Keratinocyte (primary cell): ENCODE data around the gene MAP3K8. TPM values are rescaled to one million over a fixed set of nuclear protein-coding genes. Genes with fewer than 3 reads are reported as not detected.

Source experiments
- DNase-seq: peaks from one replicate; pipeline ENCODE4 v3.0.0-alpha.2; 2011; ENCODE audit warnings: low read depth, missing footprints, low spot score
- FAIRE-seq: peaks from 2 replicates; lab custom pipeline; 2011; peaks lifted over from hg19 to GRCh38; lab: Jason Lieb, UNC
- H2AFZ ChIP-seq: 2 replicates; pipeline ENCODE4 v1.6.0; 2012; ENCODE audit warnings: low read length, control low read depth, inconsistent platforms; ENCODE audit not compliant: control insufficient read depth
- H3K27ac ChIP-seq: 2 replicates; pipeline ENCODE4 v1.5.1; 2011; ENCODE audit warnings: low read length; ENCODE audit not compliant: control insufficient read depth, insufficient read depth
- H3K27me3 ChIP-seq: 3 replicates; pipeline ENCODE4 v1.6.0; 2011; ENCODE audit warnings: low read length; ENCODE audit not compliant: control insufficient read depth, insufficient read depth; ENCODE audit errors: extremely low read depth
- H3K36me3 ChIP-seq, 2 experiments: 2 replicates in 1 of 2; 3 replicates in 1 of 2; pipeline ENCODE4 v1.5.1; 2011; ENCODE audit warnings: low read length in 2 of 2, mild to moderate bottlenecking in 1 of 2; ENCODE audit not compliant: control insufficient read depth in 2 of 2, insufficient read depth in 2 of 2; ENCODE audit errors: extremely low read depth in 1 of 2
- H3K4me1 ChIP-seq: 3 replicates; pipeline ENCODE4 v1.5.1; 2011; ENCODE audit warnings: low read length; ENCODE audit not compliant: control insufficient read depth, insufficient read depth; ENCODE audit errors: extremely low read depth
- H3K4me2 ChIP-seq: 3 replicates; pipeline ENCODE4 v1.6.0; 2011; ENCODE audit warnings: low read depth, low read length; ENCODE audit not compliant: control insufficient read depth, insufficient read depth; ENCODE audit errors: extremely low read depth
- H3K4me3 ChIP-seq, 3 experiments: fragments of 200-600 bp in 1 of 3; sonication (generic) in 1 of 3; 2 replicates in 2 of 3; 3 replicates in 1 of 3; pipeline ENCODE4 v1.5.1; 2011 to 2016; ENCODE audit warnings: low read length in 3 of 3, mild to moderate bottlenecking in 3 of 3, control low read depth in 2 of 3, inconsistent platforms in 1 of 3, low read depth in 1 of 3, mixed read lengths in 1 of 3, mixed run types in 1 of 3, moderate library complexity in 1 of 3; ENCODE audit not compliant: control insufficient read depth in 2 of 3, insufficient read depth in 2 of 3; ENCODE audit errors: extremely low read depth in 1 of 3
- H3K79me2 ChIP-seq: 2 replicates; pipeline ENCODE4 v1.6.0; 2012; ENCODE audit warnings: low read length; ENCODE audit not compliant: control insufficient read depth, insufficient read depth
- H3K9ac ChIP-seq: 3 replicates; pipeline ENCODE4 v1.6.0; 2011; ENCODE audit warnings: low read length; ENCODE audit not compliant: control insufficient read depth, insufficient read depth; ENCODE audit errors: extremely low read depth
- H3K9me1 ChIP-seq: 3 replicates; pipeline ENCODE4 v1.6.0; 2011; ENCODE audit warnings: low read length; ENCODE audit not compliant: control insufficient read depth, insufficient read depth; ENCODE audit errors: extremely low read depth
- H3K9me3 ChIP-seq: 2 replicates; pipeline ENCODE4 v1.5.1; 2012; ENCODE audit warnings: low read depth, low read length; ENCODE audit not compliant: control insufficient read depth
- H4K20me1 ChIP-seq: 3 replicates; pipeline ENCODE4 v1.6.0; 2011; ENCODE audit warnings: low read length; ENCODE audit not compliant: control insufficient read depth, insufficient read depth; ENCODE audit errors: extremely low read depth
- CTCF ChIP-seq, 3 experiments: IDR thresholded peaks in 1 of 3; conservative IDR thresholded peaks in 1 of 3; optimal IDR thresholded peaks in 1 of 3; 2 replicates in 2 of 3; 3 replicates in 1 of 3; pipeline versions ENCODE3 to v1.5.1; 2011; ENCODE audit warnings: low read length in 3 of 3, mild to moderate bottlenecking in 3 of 3, moderate library complexity in 2 of 3, control low read depth in 1 of 3, inconsistent platforms in 1 of 3; ENCODE audit not compliant: insufficient read depth in 2 of 3; ENCODE audit errors: extremely low read depth in 1 of 3
- EZH2 ChIP-seq: IDR thresholded peaks from one replicate; pipeline ENCODE4 v1.6.1; 2012; ENCODE audit warnings: inconsistent platforms, mild to moderate bottlenecking, low read length, moderate library complexity
- dilution Hi-C: fragments of 300-500 bp; cut with MboI; formaldehyde crosslinking; loops from one replicate; pipeline ENCODE4 v1.7.0; 2020; ENCODE audit warnings: low sequenced_read_pairs; ENCODE audit not compliant: extremely low pct_ligation_motif_present
- polyA plus RNA-seq, 5 experiments: library from polyadenylated mRNA; depleted of rRNA in 3 of 5; stranded (reverse) in 3 of 5; stranded (forward) in 1 of 5; unstranded in 1 of 5; fragments of >200 nt; gene quantifications; 1 replicate in 1 of 5; 2 replicates in 3 of 5; 3 replicates in 1 of 5; pipeline versions ENCODE4 v1.2.1 to v1.2.3, GENCODE V29; 2011 to 2012; ENCODE audit warnings: missing spikeins in 2 of 5, low read depth in 1 of 5, low replicate concordance in 1 of 5

Gene MAP3K8
- polyA plus RNA-seq, 1 donor (not counting 4 experiments of a cell fraction or from before 2014, with no cell fraction given), result 4.9 TPM

DNA sequence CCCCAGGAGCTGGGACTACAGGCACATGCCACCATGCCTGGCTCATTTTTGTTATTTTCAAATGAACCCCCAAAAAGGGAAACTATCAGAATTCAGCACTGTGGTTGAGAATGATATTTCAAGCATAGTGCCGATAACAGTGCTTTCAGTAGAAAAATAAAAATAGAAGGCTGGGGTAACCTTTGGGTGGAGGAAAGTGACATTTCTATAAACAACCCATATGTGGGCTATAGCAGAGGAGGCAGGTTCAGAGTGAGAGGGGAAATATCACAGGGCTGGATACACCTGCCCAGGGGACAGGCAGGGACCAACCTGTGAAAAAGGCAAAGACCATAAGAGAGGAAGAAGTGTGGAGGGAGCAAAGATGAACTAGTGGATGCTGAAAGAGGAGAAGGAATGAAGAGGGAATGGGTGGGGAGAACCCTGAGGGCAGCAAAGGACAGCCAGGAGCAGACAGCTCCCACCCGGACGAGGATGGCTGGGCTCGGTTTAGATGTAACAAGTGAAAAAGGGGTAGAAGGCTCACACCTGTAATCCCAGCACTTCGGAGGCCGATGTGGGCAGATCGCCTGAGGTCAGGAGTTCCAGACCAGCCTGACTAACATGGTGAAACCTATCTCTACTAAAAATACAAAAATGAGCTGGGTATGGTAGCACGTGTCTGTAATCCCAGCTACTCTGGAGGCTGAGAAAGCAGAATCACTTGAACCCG is 56.5 kb downstream of the MAP3K8 start:
- Histone ChIP-seq H3K4me3 (no peak overlapping the region), H3K4me1 (peaks cover 9% of the 10 kb centered on the region), H3K79me2 (no peaks in the 10 kb centered on the region), H3K9me3 (no peaks in the 10 kb centered on the region), H3K27ac (no peak overlapping the region), H4K20me1 (no peaks in the 10 kb centered on the region), H3K9me1 (no peaks in the 10 kb centered on the region), H2AFZ (no peak overlapping the region), H3K9ac (no peak overlapping the region), H3K27me3 (no peaks in the 10 kb centered on the region), H3K36me3 (no peaks in the 10 kb centered on the region), H3K4me2 (no peak overlapping the region)
- no peak for DNase-seq
- TF ChIP-seq CTCF (optimal IDR thresholded peaks at IDR 0.05 in 1 of 3, IDR thresholded peaks at IDR 0.05 in 1 of 3, conservative IDR thresholded peaks at IDR 0.05 in 1 of 3; ENCODE audit: extremely low read depth in 1 of 3, insufficient read depth in 2 of 3, low read length in 3 of 3), result no peak
- dilution Hi-C loops, result no loop called here
- FAIRE-seq, result no peak

DNA sequence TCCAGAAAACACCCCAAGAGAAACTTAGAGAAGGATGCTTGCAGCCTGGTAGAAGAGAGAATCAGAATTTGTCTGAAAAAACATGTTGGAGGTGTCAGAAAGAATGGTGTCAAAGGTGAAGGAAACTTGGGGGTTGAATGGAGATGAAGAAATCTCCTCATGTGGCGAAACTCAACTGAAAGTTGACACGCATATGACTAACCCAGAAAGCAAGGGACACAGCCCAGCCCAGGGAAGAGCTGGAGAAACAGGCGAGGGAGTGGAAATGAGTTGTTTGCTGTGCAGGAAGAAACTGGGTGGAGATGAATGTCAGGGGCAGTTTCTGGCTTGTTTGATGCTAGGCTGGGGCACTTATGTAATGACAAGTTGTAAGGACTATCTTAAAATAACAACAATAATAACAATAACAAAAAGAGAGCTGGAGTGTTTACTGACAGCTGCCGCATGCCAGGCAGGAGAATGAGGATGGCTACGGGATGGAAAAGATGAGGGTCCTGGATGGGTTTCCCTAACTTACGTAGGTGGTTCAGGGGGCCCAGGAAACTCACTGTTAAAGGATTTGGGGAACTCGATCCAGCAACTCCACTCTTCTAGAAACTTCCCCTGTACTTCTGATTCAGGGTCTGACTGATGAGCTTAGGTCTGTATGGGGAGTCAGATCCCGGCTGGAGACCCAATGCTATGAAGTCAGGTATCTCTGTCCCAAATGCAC is 57.4 kb downstream of the MAP3K8 start:
- H3K9me3 ChIP-seq, result no peaks in the 10 kb centered on the region
- no peaks in the 10 kb centered on the region for H3K27me3 ChIP-seq
- no peak overlapping the region for H3K9ac ChIP-seq
- dilution Hi-C loops, result no loop called here
- no peaks in the 10 kb centered on the region for H3K9me1 ChIP-seq
- H3K4me3 ChIP-seq, result no peak overlapping the region
- H3K36me3 ChIP-seq, result no peaks in the 10 kb centered on the region
- H2AFZ ChIP-seq, result no peak overlapping the region
- H4K20me1 ChIP-seq, result no peaks in the 10 kb centered on the region
- TF ChIP-seq CTCF (optimal IDR thresholded peaks at IDR 0.05 in 1 of 3, IDR thresholded peaks at IDR 0.05 in 1 of 3, conservative IDR thresholded peaks at IDR 0.05 in 1 of 3; ENCODE audit: extremely low read depth in 1 of 3, insufficient read depth in 2 of 3, low read length in 3 of 3), result no peak
- no peak for TF ChIP-seq EZH2
- peaks cover 9% of the 10 kb centered on the region for H3K4me1 ChIP-seq
- peak overlapping the region; percentile 35 for H3K4me2 ChIP-seq
- no peak overlapping the region for H3K27ac ChIP-seq
- H3K79me2 ChIP-seq, result no peaks in the 10 kb centered on the region
- DNase-seq (no peak), FAIRE-seq (no peak)
